Hepatocyte (in vitro differentiated cells): ENCODE data around the gene DSCAM. TPM values are rescaled to one million over a fixed set of nuclear protein-coding genes. Genes with fewer than 3 reads are reported as not detected.

Experiments
- DNase-seq: peaks from one replicate; pipeline ENCODE4 v3.0.0-alpha.2; 2016; ENCODE audit warnings: low spot score
- H2AFZ ChIP-seq: fragments of 200-600 bp; sonication (generic); 2 replicates; pipeline ENCODE4 v1.6.0; 2016; ENCODE audit warnings: antibody characterized with exemption, mild to moderate bottlenecking
- H3K27ac ChIP-seq: fragments of 200-600 bp; sonication (generic); 2 replicates; pipeline ENCODE4 v1.5.1; 2016; ENCODE audit warnings: mild to moderate bottlenecking
- H3K27me3 ChIP-seq: fragments of 200-600 bp; sonication (generic); 2 replicates; pipeline ENCODE4 v1.6.1; 2016
- H3K36me3 ChIP-seq: fragments of 200-600 bp; sonication (generic); replicated peaks from 2 replicates; pipeline ENCODE4 v1.5.1; 2016; ENCODE audit warnings: low read depth; ENCODE audit not compliant: insufficient read depth
- H3K4me1 ChIP-seq: fragments of 200-600 bp; sonication (generic); 2 replicates; pipeline ENCODE4 v1.5.1; 2016; ENCODE audit warnings: mild to moderate bottlenecking, moderate library complexity; ENCODE audit not compliant: insufficient read depth
- H3K4me2 ChIP-seq: fragments of 200-600 bp; sonication (generic); 2 replicates; pipeline ENCODE4 v1.6.0; 2016
- H3K4me3 ChIP-seq: fragments of 200-600 bp; sonication (generic); 2 replicates; pipeline ENCODE4 v1.5.1; 2016; ENCODE audit warnings: mild to moderate bottlenecking
- H3K79me2 ChIP-seq: fragments of 200-600 bp; sonication (generic); 2 replicates; pipeline ENCODE4 v1.6.0; 2017; ENCODE audit warnings: mild to moderate bottlenecking
- H3K9me2 ChIP-seq: fragments of 200-600 bp; sonication (generic); replicated peaks from 2 replicates; pipeline ENCODE4 v1.6.0; 2017; ENCODE audit warnings: mild to moderate bottlenecking; ENCODE audit not compliant: insufficient read depth
- H3K9me3 ChIP-seq: fragments of 200-600 bp; sonication (generic); 2 replicates; pipeline ENCODE4 v1.5.1; 2016; ENCODE audit warnings: low read depth, mild to moderate bottlenecking
- H4K20me1 ChIP-seq: fragments of 200-600 bp; sonication (generic); 2 replicates; pipeline ENCODE4 v1.6.0; 2016; ENCODE audit warnings: mild to moderate bottlenecking; ENCODE audit not compliant: insufficient read depth, poor library complexity, severe bottlenecking
- EZH2 ChIP-seq: fragments of 200-600 bp; sonication (generic); IDR thresholded peaks from 2 replicates; pipeline ENCODE4 v1.6.1; 2016; ENCODE audit warnings: antibody characterized with exemption, mild to moderate bottlenecking, borderline replicate concordance
- EZH2phosphoT487 ChIP-seq: fragments of 200-600 bp; sonication (generic); IDR thresholded peaks from one replicate; pipeline ENCODE4 v1.6.1; 2018; ENCODE audit warnings: antibody characterized with exemption, mild to moderate bottlenecking, low read depth, moderate library complexity; ENCODE audit not compliant: unreplicated experiment, severe bottlenecking
- WGBS: methylation state at CpG from one replicate; pipeline ENCODE4 v1.1.6; 2016; ENCODE audit warnings: low lambda C conversion rate; ENCODE audit errors: missing lambda C conversion rate; 5-methylcytosine and 5-hydroxymethylcytosine counted together
- polyA plus RNA-seq: library from polyadenylated mRNA; unstranded; fragments of >200 nt; fragmentation: Nextera tagmentation; extraction: Ambion mirVana; gene quantifications from 2 replicates; pipeline ENCODE4 v1.2.1, GENCODE V29; 2016
- total RNA-seq: library from RNA; depleted of rRNA; stranded (reverse); fragments of >200 nt; gene quantifications from 2 replicates; pipeline ENCODE4 v1.2.3, GENCODE V29; 2014
- TF ChIP-seq, protein P1 (sequence below): fragments of 200-600 bp; sonication (generic); IDR thresholded peaks from 2 replicates; pipeline ENCODE4 v1.5.1; 2016; ENCODE audit warnings: antibody characterized with exemption, mild to moderate bottlenecking; ENCODE audit not compliant: poor library complexity

Gene DSCAM
- total and polyA plus RNA-seq, 2 experiments from 2014 or later = 0.33 TPM; not detected in 1

DNA sequence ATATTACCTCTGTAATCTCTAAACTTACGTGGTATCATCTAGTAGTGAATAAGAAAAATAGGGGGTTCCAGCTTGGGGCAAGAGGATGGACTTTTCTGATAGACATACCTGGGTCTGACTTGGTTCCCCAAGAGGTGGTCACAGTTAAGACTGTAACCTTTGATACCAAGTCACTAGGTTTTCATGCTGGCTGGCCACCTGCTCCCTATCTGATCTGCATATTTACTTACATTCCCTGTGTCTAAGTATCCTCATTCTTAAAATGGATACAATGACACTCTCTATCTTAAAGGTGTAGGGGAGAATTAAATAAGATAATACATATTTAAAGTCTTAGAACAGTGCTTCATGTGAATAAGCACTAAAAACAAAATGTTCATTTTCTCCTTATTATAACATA lies 312.1 kb downstream of the DSCAM start:
- no peaks in the 10 kb centered on the region for H4K20me1 ChIP-seq
- H3K9me3 ChIP-seq = no peaks in the 10 kb centered on the region
- H3K27ac ChIP-seq = no peak overlapping the region
- no peaks in the 10 kb centered on the region for H3K9me2 ChIP-seq
- TF ChIP-seq, protein P1, sequence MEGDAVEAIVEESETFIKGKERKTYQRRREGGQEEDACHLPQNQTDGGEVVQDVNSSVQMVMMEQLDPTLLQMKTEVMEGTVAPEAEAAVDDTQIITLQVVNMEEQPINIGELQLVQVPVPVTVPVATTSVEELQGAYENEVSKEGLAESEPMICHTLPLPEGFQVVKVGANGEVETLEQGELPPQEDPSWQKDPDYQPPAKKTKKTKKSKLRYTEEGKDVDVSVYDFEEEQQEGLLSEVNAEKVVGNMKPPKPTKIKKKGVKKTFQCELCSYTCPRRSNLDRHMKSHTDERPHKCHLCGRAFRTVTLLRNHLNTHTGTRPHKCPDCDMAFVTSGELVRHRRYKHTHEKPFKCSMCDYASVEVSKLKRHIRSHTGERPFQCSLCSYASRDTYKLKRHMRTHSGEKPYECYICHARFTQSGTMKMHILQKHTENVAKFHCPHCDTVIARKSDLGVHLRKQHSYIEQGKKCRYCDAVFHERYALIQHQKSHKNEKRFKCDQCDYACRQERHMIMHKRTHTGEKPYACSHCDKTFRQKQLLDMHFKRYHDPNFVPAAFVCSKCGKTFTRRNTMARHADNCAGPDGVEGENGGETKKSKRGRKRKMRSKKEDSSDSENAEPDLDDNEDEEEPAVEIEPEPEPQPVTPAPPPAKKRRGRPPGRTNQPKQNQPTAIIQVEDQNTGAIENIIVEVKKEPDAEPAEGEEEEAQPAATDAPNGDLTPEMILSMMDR = no peak
- TF ChIP-seq EZH2phosphoT487 (no peak), EZH2 (no peak)
- H3K36me3 ChIP-seq = no peaks in the 10 kb centered on the region
- no peaks in the 10 kb centered on the region for H3K27me3 ChIP-seq
- no peaks in the 10 kb centered on the region for H3K79me2 ChIP-seq
- H3K4me1 ChIP-seq = no peaks in the 10 kb centered on the region
- H3K4me3 ChIP-seq = no peak overlapping the region
- DNase-seq = no peak
- no peak overlapping the region for H3K4me2 ChIP-seq
- no peak overlapping the region for H2AFZ ChIP-seq
- 91% methylated on average over 1 of the region's 1 CpG for WGBS

DNA sequence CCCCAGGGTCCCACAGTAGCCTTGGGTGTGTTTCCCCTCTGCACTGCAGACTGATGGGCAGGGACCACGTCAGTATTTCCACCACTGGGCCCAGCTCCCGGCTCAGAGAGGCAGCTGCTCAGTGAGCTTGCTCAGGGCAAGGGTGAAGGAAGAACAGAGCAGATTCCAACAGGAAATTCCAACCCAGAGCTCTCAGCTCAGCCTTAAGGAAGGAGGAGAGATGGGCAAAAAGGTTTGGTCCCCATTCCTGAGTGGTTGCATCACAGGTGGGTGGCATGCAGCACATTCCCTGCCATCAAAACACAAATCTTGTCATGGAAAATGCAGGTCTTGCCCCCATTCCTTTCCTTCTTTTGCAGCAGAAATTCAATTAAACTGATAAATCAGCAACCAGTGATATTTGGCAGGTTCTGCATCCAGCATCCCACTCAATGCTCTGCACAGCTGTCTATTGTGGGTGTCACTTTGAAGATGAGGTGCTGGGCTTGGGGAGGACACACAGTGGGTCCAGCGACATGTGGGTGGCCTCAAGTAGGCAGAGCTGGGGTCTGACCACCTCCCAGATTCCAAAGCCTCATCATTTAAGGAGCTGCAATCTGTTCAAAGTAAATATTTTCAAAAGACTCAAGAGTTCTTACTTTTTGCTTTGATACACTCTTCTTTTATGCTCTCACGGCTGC lies 315.4 kb downstream of the DSCAM start:
- H3K36me3 ChIP-seq = no peaks in the 10 kb centered on the region
- no peak overlapping the region for H2AFZ ChIP-seq
- no peaks in the 10 kb centered on the region for H3K9me2 ChIP-seq
- TF ChIP-seq EZH2 (no peak), EZH2phosphoT487 (no peak)
- TF ChIP-seq, protein P1 = no peak
- no peaks in the 10 kb centered on the region for H3K4me1 ChIP-seq
- whole genome bisulfite sequencing = 53% methylated on average over 4 of the region's 4 CpGs
- H3K4me2 ChIP-seq = no peak overlapping the region
- H4K20me1 ChIP-seq = no peaks in the 10 kb centered on the region
- H3K4me3 ChIP-seq = no peak overlapping the region
- H3K9me3 ChIP-seq = no peaks in the 10 kb centered on the region
- DNase-seq = no peak
- no peak overlapping the region for H3K27ac ChIP-seq
- H3K79me2 ChIP-seq = no peaks in the 10 kb centered on the region
- no peaks in the 10 kb centered on the region for H3K27me3 ChIP-seq

DNA sequence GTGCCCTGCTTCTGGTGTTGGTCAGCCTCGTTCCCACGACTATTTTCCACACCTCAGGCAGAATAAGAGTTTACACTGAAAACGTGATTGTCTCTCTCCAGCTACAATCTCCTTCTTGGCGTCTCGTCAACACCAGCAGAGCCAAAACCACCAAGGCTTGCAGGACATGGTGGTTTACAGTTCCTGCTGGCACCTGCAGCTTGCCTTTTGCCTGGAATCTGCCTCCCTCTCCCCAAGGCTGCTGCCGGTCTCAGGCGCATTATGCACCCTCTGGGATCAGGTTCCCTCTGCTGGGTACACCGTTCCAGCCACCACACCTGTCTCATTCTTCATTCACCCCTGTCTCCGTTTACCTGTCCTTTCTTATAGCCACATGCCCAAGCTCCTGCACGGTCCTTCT lies 315.9 kb downstream of the DSCAM start:
- 88% methylated on average over 10 of the region's 10 CpGs for WGBS
- Histone ChIP-seq H3K79me2 (no peaks in the 10 kb centered on the region), H3K4me3 (no peak overlapping the region), H3K27me3 (no peaks in the 10 kb centered on the region), H2AFZ (no peak overlapping the region), H3K9me3 (no peaks in the 10 kb centered on the region), H3K36me3 (no peaks in the 10 kb centered on the region), H3K4me1 (no peaks in the 10 kb centered on the region), H4K20me1 (no peaks in the 10 kb centered on the region), H3K4me2 (no peak overlapping the region), H3K27ac (no peak overlapping the region), H3K9me2 (no peaks in the 10 kb centered on the region)
- no peak for TF ChIP-seq EZH2phosphoT487
- no peak for TF ChIP-seq EZH2
- TF ChIP-seq, protein P1 = no peak
- no peak for DNase-seq
